Kidney tubule cell (primary cell): ENCODE results near the gene PLXNA2.
A peak's percentile ranks its signal among the peaks of the same experiment; 100 is the strongest.

ENCODE experiments used
- DNase-seq: peaks from one replicate; pipeline ENCODE4 v3.0.0-alpha.2; 2018; ENCODE audit warnings: low spot score

Gene PLXNA2

DNA sequence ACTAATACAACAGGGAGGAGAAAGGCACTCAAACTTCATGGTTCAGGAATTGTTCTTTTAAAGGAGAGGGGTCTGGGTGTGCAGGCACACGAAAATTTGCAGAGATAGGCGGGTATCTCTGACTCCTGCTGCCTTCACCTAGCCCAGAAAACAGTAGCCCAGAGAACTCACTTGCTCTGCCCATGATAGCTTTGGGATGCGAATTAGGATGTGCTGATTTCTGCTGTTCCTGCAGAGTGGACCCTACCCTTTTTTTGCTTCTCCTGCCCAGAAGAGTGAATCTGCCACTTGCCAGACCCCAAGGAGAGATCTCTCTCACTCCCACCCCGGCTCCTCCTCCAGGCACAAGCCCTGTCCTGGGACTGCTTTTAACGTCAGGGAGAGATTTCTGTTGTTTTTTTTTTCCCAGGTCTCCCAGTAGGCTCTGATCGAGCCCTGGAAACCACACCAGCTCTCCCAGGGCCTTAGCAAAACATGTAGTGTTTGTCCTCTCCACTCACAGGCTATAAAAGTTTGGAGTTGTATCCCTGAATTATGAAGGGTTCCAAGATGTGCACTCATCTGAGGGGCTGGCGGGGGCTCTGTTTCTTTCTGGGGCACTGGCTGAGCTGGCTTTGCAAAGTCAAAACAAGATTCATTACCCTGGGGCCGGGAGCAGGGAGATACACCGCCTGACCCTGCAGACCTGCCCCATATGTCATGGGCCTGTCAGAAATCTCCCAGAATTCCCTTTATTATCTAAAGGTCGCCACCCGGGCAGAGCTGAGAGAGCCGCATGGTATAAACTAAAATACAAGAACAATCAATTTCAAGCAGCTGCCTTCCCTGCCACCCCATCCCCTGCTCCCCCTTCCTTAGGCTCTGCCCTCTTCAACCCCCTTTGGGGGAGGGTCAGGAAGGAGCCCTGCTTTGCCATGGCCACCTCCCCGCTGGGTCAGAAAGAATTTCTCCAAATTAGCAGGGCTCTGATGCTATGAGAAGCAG is 17.9 kb downstream of the PLXNA2 start:
- DNase-seq: no peak

DNA sequence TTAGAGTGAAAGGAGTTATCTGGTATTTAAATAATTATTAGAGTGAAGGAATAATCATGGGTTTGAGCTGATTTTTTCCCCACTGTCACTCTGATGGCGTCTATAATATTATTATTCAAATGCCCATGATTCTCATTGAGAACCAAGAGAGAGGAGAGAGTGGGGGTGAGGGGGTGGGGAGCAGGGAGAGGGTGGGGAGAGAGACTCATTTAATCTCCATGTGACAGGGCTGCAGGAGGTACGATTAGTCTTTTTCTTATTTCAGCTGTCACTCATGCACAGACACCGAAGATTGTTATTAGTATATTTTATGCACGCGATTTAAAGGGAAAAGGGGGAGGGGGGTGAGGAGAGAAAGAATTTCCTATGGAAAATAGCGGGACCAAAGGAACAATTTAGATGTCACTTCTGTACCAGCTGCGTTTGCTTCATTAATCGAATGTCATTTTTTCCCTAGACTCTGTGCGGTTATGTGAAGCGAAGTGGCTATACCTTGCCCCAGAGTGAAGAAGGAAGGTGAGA is 19.9 kb downstream of the PLXNA2 start:
- DNase-seq: no peak

DNA sequence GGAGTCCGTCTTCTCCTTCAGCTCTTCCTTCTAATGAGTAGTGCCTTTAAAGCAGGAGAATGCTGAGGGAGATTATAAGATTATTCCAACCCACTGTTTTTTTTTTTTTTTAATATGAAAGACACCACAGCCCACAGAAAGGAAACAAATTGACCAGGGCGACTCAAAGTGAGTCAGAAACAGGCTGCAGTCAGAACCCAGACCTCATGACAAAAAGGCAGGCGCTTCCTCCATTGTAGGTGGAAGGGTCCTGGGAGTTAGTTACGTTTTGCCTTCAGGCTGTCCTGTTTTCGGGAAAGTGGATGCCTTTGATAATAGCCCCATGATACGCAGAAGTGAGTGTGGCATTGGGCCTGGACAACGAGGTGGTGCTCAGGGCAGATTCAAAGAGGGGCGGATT is 21.0 kb downstream of the PLXNA2 start:
- DNase-seq: peak; percentile 62

- DNase-seq: no peak
Measured at GRCh38 chr1:208222376-208223126, 21.6 kb downstream of the PLXNA2 start.

DNA sequence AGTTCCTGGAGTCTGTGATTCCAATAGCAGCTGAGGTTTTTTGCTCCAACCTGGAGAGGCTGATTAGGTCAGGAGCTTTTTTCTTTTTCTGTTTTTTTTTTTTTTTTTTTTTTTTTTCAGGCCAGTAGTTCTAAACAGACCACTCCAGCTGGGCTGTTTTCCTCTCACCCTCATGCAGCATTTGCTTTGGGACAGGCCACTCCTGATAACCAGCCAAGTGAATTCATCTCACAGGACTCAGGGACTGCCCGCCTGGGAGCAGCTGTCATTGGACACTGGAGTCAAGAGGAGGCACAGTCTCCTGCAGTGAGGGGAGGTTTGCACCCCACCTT is 22.9 kb downstream of the PLXNA2 start:
- DNase-seq: no peak

DNA sequence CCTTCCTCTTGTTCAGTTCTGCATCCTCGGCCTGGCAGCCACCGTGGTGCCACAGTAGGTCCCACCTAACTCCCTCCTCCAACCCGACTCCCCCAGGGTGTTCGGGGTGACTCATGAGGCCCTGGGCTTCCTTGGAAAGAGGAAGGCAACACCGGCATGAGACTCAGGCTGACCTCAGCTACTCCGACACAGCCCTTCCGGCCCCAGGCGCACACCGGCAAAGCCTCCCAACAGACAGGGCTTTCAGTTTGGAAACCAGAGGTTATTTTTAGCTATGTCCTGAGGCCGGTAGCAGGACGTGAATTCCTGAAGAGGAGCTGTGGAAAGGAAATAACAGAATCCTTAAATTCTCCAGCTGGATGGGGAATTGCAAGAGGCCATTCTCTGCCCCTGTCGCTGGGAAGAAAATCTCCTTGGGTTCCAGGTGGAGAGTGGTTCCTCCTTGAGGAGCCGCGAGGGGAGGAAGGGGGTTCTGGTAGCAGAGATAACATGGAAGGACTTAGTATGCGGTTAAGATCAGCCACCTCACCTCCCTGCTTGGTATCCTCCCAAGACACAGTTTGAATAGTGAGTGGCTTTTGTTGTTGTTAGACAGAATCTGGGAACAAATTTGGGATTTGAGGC is 24.4 kb downstream of the PLXNA2 start:
- DNase-seq: peak; percentile 88

GRCh38 chr1:208219098-208219658 is 25.0 kb downstream of the PLXNA2 start:
- no peak for DNase-seq

GRCh38 chr1:208218237-208219097 is 25.7 kb downstream of the PLXNA2 start:
- DNase-seq: no peak

DNA sequence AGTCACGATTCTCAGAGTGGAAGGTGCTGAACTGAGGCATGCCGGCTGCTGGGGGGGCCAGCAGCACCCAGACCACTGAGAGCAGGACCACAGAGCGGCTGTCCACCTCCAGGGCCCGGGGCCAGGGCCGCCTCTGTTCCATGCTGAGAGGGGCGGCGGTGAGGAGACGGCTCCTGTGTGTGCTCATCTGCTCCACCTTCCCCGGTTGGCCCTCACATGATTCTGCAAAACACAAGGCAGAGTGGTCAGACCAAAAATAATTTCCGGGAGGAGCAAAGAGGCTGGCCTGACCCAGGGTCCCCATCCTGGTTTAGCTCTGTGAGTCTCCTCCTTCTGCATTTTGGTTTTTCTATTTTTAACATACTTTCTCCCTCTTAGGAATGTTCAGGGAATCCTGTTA is 26.4 kb downstream of the PLXNA2 start:
- DNase-seq: no peak

DNA sequence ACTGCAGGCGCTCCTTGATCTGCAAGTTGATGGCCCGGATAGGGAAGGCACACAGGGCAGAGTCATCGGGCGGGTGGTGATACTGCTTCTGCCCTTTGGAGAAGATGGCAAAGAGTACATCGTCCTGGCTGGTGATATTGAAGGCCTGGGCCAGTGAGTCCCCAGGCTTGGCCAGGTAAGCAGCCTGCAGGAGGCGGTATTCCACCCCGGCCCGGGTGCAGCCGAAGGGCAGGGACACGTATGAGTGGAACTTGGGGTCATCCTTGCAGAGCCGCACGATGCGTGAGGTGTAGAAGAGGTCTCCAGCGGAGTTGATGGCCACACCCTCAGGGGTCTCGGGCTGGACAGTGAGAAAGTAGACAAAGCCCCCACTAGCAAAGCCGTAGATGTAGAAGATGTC is 27.4 kb downstream of the PLXNA2 start:
- DNase-seq: no peak

DNA sequence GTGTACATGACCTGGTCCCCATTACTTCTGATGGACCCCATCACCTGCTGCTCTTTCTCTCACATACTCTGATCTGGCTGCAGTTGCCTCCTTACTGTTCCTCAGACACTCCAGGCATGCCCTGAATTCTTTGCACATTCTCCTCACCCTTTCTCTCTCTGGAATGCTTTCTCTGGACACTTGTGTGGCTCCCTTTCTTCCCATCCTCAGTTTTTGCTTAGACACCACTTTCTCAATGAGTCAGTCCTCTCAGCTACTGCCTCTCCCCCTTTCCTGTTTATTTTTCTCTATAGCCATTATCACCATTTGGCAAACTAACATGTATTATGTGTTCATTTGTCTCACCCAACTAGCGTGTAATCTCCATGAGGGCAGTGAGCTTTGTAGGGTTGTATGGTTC is 28.1 kb downstream of the PLXNA2 start:
- peak; percentile 58 for DNase-seq

GRCh38 chr1:208215393-208215792 is 28.8 kb downstream of the PLXNA2 start:
- no peak for DNase-seq

- DNase-seq: no peak
Measured at GRCh38 chr1:208213786-208214185, 30.4 kb downstream of the PLXNA2 start.

DNA sequence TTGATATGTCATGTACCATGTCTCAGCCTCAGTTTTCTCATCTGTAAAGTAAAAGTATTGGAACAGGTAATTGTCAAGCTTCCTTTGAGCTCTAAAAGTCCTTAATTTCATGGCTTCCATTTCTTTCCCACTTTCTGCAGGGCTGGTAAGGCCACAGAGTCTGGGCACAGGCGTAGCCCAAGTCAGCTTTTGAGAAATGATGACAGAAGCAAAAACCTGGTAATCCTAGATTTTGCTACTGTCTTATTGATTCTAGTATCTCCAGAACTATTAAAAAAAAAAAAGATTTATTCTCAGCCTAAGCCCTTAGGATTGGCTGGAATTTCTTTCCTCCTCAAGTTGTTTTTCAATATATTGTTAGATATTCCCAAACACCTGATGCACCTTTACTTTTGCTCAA is 31.3 kb downstream of the PLXNA2 start:
- DNase-seq: no peak

DNA sequence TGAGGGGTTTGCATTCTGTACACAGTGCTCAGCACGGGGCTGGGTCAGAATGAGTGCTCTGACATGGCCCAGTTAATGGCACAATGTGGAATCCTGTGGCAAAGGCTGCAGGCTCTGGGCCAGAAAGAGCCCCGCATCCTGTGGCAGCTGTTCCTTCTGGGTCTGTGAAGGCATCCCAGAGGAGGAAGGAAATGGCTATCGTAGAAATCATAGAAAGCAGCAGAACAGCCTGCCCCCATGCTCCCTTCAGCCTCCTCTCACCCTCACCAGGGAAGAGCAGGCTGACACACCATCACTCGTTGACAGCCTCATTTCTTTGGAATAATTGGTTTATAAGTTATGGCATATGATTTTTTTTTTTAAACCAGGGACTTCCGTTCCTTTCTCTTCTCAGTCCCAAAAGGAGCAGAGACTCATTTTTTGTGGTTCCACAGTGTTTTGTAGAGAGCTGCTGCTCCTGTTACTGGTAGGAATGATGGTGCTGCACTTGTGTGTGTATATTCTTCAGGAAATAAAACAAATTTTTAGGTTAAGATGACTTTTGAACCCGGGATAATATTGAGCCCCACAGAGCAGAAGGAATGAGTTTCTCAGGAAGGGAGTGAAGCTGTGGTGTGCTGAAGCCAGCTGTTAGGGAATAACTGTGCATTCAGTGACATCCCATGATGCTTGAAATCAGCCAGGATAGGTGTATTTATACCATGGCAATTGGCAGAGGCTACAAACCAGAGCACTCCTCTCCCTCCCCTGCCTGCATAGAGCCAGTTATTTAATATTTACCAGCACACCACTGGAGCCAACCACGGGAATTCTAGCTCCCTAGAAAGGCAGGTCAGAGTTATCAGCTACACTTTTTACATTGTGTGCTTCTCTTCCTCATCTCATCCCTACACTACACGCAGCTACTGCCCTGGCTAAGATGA is 32.0 kb downstream of the PLXNA2 start:
- peak; percentile 17 for DNase-seq

DNA sequence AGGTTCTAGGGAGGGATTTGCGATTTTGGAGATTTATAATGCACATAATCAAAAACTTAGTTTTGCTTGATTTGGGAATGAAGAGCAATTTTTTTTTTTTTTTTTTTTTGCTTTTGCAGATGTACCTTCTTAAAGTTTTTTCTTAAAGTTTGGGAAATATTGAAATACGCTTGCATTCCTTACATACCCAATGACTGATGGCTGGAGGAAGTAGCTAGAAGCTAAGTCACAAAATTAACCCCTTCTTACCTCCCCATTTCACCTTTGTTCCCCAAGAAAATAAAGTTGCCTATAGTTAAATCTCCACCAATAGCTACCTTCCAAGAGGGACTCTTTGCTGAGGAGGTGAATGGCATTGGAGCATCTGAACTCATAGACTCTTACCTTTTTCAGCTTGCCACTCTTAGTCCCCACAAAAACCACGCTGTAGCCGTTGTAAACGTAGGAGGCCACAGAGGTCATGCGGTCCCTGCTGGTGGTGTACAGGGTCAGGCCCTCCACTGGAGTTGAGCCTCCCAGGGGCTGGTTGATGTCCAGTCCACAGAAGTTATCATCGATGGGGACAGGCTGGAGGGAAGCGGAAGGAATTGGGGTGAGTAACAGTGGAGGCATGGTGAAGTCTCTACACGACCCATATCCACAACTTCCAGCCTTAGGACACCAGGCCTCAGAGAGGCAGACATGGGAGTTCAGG is 34.1 kb downstream of the PLXNA2 start:
- no peak for DNase-seq

- no peak for DNase-seq
Measured at GRCh38 chr1:208209286-208209685, 34.9 kb downstream of the PLXNA2 start.

DNA sequence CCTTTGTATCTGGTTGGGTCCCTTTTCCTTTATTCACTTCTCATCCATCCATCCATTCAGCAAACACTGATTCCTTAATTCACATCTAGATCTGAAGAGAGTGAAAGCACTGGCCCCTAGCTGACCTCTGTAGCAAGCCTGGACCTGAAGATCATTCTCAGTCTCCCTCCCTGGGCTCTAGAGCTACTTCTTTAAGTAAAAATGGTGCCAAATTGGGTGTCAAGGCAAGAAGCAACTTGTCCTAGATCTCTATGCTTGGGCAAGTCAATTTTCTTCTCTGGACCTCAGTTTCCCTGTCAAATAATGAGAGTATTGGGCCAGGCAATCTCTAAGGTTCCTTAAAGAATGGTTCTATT is 36.1 kb downstream of the PLXNA2 start:
- DNase-seq: no peak

DNA sequence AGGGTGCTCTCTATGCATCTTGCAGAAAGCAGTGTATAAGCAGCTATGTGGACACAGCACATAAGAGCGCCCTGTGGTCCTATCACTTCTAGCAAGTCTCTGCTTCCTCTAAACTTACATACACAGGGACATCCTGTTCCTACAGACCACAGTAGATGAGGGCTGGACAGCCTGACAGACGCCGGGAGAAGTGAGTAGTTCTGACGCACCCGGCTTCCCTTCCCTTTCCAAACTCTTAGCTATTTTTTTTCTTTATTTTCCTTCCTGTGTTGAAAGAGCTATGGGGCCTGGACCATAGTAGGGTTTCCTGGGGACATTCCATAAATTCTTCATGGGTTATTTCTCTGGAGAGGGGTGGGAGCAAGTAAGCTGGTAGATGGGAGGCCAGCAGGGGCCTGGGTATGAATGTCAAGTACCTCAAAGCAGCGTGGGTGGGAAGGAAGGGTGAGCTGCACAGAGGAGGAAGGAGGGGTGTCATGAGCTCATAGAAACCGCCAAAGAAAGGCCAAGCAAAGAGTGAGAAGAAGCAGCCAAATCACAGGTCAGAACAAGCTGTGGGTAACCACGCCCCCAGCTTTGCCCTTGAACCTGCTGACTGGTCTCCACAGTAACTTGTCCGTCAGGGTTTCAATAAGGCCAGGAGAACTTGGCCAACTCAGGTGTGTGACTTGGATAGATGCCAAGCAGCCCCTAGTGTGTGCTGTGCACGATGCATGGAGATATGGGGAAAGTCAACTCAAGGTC is 36.6 kb downstream of the PLXNA2 start:
- DNase-seq: peak; percentile 93
